Measurements from ENCODE around the gene HCFC1R1. TPM values are rescaled to one million over a fixed set of nuclear protein-coding genes. Genes with fewer than 3 reads are reported as not detected.

Gene HCFC1R1
- total and polyA plus RNA-seq, 2 experiments from 2014 or later: 30.2 to 192 TPM

DNA sequence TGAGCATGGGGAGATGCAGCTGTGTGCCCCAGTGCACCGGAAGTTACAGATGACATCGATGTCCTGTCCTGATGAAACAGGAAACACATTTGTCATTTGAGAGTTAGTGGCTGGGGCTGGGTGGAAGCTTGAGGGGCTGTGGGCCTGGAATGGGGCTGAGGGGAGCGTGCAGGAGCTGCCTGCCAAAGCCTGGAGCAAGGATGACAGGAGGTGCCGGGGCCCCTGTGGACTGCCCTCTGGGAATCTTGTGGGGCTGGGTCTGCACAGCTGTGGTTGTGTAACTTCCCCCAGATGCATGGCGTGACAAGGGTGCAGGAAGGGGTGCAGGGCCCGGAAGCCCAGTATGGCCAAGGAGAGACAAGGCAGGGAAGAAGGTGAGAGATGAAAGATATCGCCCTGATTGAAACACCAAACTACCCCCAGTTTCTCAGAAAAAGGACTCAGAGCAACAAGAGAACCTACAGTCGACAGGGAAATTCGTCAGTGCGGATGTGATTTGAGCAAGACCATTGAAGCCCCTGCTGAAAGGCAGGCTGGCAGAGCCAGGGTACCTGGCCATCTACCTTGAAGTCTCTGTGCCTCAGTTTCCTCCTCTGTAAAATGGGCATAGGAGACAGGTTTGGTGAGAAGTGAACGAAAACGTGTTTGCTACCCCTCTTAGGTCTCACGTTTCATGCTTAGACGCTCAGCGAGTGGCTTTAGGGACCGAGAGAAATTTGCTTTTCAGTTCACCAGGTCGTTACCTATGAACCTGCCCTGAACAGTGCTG is 31.4 kb upstream of the HCFC1R1 start:
- Histone ChIP-seq H2AFZ (no peak overlapping the region), H3F3A (replicated peaks; ENCODE audit: low read depth) (peaks cover 10% of the 10 kb centered on the region), H3K9me2 (ENCODE audit: insufficient read depth) (no peaks in the 10 kb centered on the region), H4K20me1 (replicated peaks; ENCODE audit: insufficient read depth) (peaks cover 7% of the 10 kb centered on the region; the same call in 1 of the 2 replicates), H3K27ac (ENCODE audit: low read depth) (no peak overlapping the region), H3K27me3 (ENCODE audit: insufficient read depth) (peaks cover 5% of the 10 kb centered on the region; the same call in 1 of the 2 replicates), H3K4me3 (no peak overlapping the region), H3K4me1 (ENCODE audit: insufficient read depth) (peaks cover 7% of the 10 kb centered on the region), H3K4me2 (0 out of 2 replicates have a peak overlapping the region, but pooled peaks have one; percentile 14), H3K36me3 (ENCODE audit: insufficient read depth) (no peaks in the 10 kb centered on the region), H3K79me2 (replicated peaks; ENCODE audit: insufficient read depth) (no peaks in the 10 kb centered on the region; the same call in 1 of the 2 replicates)
- TF ChIP-seq, protein P1, sequence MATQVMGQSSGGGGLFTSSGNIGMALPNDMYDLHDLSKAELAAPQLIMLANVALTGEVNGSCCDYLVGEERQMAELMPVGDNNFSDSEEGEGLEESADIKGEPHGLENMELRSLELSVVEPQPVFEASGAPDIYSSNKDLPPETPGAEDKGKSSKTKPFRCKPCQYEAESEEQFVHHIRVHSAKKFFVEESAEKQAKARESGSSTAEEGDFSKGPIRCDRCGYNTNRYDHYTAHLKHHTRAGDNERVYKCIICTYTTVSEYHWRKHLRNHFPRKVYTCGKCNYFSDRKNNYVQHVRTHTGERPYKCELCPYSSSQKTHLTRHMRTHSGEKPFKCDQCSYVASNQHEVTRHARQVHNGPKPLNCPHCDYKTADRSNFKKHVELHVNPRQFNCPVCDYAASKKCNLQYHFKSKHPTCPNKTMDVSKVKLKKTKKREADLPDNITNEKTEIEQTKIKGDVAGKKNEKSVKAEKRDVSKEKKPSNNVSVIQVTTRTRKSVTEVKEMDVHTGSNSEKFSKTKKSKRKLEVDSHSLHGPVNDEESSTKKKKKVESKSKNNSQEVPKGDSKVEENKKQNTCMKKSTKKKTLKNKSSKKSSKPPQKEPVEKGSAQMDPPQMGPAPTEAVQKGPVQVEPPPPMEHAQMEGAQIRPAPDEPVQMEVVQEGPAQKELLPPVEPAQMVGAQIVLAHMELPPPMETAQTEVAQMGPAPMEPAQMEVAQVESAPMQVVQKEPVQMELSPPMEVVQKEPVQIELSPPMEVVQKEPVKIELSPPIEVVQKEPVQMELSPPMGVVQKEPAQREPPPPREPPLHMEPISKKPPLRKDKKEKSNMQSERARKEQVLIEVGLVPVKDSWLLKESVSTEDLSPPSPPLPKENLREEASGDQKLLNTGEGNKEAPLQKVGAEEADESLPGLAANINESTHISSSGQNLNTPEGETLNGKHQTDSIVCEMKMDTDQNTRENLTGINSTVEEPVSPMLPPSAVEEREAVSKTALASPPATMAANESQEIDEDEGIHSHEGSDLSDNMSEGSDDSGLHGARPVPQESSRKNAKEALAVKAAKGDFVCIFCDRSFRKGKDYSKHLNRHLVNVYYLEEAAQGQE (IDR thresholded peaks at IDR 0.05; ENCODE audit: unreplicated experiment): no peak
- TF ChIP-seq POLR2AphosphoS5 (IDR thresholded peaks at IDR 0.05; ENCODE audit: low read depth): no peak
- no peak for TF ChIP-seq STAT1 (IDR thresholded peaks at IDR 0.05; ENCODE audit: unreplicated experiment)
- no peak for TF ChIP-seq EZH2phosphoT487 (IDR thresholded peaks at IDR 0.05; ENCODE audit: unreplicated experiment)
- TF ChIP-seq EZH2 (IDR thresholded peaks at IDR 0.05; ENCODE audit: low read depth, unreplicated experiment): no peak
- TF ChIP-seq, protein P2, sequence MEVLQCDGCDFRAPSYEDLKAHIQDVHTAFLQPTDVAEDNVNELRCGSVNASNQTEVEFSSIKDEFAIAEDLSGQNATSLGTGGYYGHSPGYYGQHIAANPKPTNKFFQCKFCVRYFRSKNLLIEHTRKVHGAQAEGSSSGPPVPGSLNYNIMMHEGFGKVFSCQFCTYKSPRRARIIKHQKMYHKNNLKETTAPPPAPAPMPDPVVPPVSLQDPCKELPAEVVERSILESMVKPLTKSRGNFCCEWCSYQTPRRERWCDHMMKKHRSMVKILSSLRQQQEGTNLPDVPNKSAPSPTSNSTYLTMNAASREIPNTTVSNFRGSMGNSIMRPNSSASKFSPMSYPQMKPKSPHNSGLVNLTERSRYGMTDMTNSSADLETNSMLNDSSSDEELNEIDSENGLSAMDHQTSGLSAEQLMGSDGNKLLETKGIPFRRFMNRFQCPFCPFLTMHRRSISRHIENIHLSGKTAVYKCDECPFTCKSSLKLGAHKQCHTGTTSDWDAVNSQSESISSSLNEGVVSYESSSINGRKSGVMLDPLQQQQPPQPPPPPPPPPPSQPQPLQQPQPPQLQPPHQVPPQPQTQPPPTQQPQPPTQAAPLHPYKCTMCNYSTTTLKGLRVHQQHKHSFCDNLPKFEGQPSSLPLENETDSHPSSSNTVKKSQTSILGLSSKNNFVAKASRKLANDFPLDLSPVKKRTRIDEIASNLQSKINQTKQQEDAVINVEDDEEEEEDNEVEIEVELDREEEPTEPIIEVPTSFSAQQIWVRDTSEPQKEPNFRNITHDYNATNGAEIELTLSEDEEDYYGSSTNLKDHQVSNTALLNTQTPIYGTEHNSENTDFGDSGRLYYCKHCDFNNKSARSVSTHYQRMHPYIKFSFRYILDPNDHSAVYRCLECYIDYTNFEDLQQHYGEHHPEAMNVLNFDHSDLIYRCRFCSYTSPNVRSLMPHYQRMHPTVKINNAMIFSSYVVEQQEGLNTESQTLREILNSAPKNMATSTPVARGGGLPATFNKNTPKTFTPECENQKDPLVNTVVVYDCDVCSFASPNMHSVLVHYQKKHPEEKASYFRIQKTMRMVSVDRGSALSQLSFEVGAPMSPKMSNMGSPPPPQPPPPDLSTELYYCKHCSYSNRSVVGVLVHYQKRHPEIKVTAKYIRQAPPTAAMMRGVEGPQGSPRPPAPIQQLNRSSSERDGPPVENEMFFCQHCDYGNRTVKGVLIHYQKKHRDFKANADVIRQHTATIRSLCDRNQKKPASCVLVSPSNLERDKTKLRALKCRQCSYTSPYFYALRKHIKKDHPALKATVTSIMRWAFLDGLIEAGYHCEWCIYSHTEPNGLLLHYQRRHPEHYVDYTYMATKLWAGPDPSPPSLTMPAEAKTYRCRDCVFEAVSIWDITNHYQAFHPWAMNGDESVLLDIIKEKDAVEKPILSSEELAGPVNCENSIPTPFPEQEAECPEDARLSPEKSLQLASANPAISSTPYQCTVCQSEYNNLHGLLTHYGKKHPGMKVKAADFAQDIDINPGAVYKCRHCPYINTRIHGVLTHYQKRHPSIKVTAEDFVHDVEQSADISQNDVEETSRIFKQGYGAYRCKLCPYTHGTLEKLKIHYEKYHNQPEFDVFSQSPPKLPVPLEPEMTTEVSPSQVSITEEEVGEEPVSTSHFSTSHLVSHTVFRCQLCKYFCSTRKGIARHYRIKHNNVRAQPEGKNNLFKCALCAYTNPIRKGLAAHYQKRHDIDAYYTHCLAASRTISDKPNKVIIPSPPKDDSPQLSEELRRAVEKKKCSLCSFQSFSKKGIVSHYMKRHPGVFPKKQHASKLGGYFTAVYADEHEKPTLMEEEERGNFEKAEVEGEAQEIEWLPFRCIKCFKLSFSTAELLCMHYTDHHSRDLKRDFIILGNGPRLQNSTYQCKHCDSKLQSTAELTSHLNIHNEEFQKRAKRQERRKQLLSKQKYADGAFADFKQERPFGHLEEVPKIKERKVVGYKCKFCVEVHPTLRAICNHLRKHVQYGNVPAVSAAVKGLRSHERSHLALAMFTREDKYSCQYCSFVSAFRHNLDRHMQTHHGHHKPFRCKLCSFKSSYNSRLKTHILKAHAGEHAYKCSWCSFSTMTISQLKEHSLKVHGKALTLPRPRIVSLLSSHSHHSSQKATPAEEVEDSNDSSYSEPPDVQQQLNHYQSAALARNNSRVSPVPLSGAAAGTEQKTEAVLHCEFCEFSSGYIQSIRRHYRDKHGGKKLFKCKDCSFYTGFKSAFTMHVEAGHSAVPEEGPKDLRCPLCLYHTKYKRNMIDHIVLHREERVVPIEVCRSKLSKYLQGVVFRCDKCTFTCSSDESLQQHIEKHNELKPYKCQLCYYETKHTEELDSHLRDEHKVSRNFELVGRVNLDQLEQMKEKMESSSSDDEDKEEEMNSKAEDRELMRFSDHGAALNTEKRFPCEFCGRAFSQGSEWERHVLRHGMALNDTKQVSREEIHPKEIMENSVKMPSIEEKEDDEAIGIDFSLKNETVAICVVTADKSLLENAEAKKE (CRISPR knock-in tag; IDR thresholded peaks at IDR 0.05): no peak
- Mint-ChIP-seq H3K9me3 (peaks cover 4% of the 10 kb centered on the region; the same call in 2 of the 3 replicates), H3K4me3 (peak overlapping the region; percentile 16; the same call in 1 of the 3 replicates), H3K4me1 (peaks cover 25% of the 10 kb centered on the region), H3K27me3 (ENCODE audit: insufficient read depth, low read depth, poor library complexity) (peaks cover 14% of the 10 kb centered on the region), H3K36me3 (ENCODE audit: low read depth) (peaks cover 42% of the 10 kb centered on the region), H3K27ac (no peak overlapping the region)
- DNase-seq (ENCODE audit: low spot score) (no peak), ATAC-seq (no peak)

Measured in GM23338 (cell line).